ENCODE measurements around the gene PLOD2. TPM values are rescaled to one million over a fixed set of nuclear protein-coding genes. Genes with fewer than 3 reads are reported as not detected.

Gene PLOD2
- total and polyA plus RNA-seq, 2 donors (not counting 1 experiment from before 2014, with no cell fraction given) = not detected

GRCh38 chr3:146052791-146053310 is 108.1 kb downstream of the PLOD2 start:
- no peaks in the 10 kb centered on the region for H3K36me3 ChIP-seq (replicated peaks in 1 of 2; ENCODE audit: control extremely low read depth in 1 of 2, control insufficient read depth in 1 of 2, extremely low read depth in 1 of 2, insufficient read depth in 2 of 2, low read length in 1 of 2)
- no peak overlapping the region for H3K27ac ChIP-seq (ENCODE audit: low read length in 2 of 2)
- H3K4me1 ChIP-seq (ENCODE audit: control insufficient read depth in 2 of 2, insufficient read depth in 2 of 2, low read length in 2 of 2) = no peaks in the 10 kb centered on the region
- TF ChIP-seq CTCF (IDR thresholded peaks at IDR 0.05) (no peak), EZH2 (IDR thresholded peaks at IDR 0.05; ENCODE audit: borderline replicate concordance, insufficient read depth, low read depth, low read length, poor library complexity, severe bottlenecking) (no peak)
- CTCF ChIA-PET = interaction anchor here (1.2 kb wide), 1 partner anchor 12 kb away, joined by 4 read pairs; no protein-coding TSS in a partner anchor
- POLR2A ChIA-PET = no interaction called here
- H3K4me3 Mint-ChIP-seq = no peak overlapping the region
- H4K20me1 ChIP-seq (ENCODE audit: control insufficient read depth, insufficient read depth, low read length, poor library complexity, severe bottlenecking) = no peaks in the 10 kb centered on the region
- H3K4me3 ChIP-seq (ENCODE audit: control extremely low read depth in 1 of 5, extremely low read depth in 1 of 5, insufficient read depth in 1 of 5, low read depth in 2 of 5, low read length in 4 of 5) = no peak overlapping the region
- H3K9me3 ChIP-seq (ENCODE audit: control extremely low read depth in 1 of 3, control insufficient read depth in 2 of 3, insufficient read depth in 1 of 3, low read length in 2 of 3) = no peaks in the 10 kb centered on the region
- DNase-seq (no peak), ATAC-seq (ENCODE audit: low read depth) (no peak)
- WGBS (ENCODE audit: insufficient coverage) = 67% methylated on average over 1 of the region's 6 CpGs
- H3K79me2 ChIP-seq (ENCODE audit: control insufficient read depth, insufficient read depth, low read length) = no peaks in the 10 kb centered on the region
- no peak overlapping the region for H3K9ac ChIP-seq (ENCODE audit: low read length)
- H2AFZ ChIP-seq (ENCODE audit: insufficient read depth, low read depth, low read length, poor library complexity, severe bottlenecking) = no peak overlapping the region
- H3K27me3 Mint-ChIP-seq = no peaks in the 10 kb centered on the region
- H3K4me2 ChIP-seq (replicated peaks; ENCODE audit: low read depth, low read length, poor library complexity, severe bottlenecking) = no peak overlapping the region
- intact Hi-C loops (cut with micrococcal nuclease) = no loop called here
- no peaks in the 10 kb centered on the region for H3K27me3 ChIP-seq (replicated peaks in 1 of 4; ENCODE audit: control extremely low read depth in 1 of 4, control insufficient read depth in 3 of 4, insufficient read depth in 4 of 4, low read length in 3 of 4)
- no peaks in the 10 kb centered on the region for H3K9me3 Mint-ChIP-seq (ENCODE audit: insufficient read depth)
- H3K27ac Mint-ChIP-seq = no peak overlapping the region
- no peaks in the 10 kb centered on the region for H3K4me1 Mint-ChIP-seq

- CTCF ChIA-PET = interaction anchor here (1.2 kb wide), 1 partner anchor 13 kb away, joined by 4 read pairs; no protein-coding TSS in a partner anchor
- no peak overlapping the region for H3K27ac Mint-ChIP-seq
Measured at GRCh38 chr3:146052056-146052790, 108.8 kb downstream of the PLOD2 start.

More at GRCh38 chr3:146052056-146052790, 108.8 kb downstream of the PLOD2 start:
- Histone ChIP-seq H3K9me3 (ENCODE audit: control extremely low read depth in 1 of 3, control insufficient read depth in 2 of 3, insufficient read depth in 1 of 3, low read length in 2 of 3) (no peaks in the 10 kb centered on the region), H3K9ac (ENCODE audit: low read length) (no peak overlapping the region), H2AFZ (ENCODE audit: insufficient read depth, low read depth, low read length, poor library complexity, severe bottlenecking) (no peak overlapping the region), H3K4me2 (replicated peaks; ENCODE audit: low read depth, low read length, poor library complexity, severe bottlenecking) (no peak overlapping the region), H3K36me3 (replicated peaks in 1 of 2; ENCODE audit: control extremely low read depth in 1 of 2, control insufficient read depth in 1 of 2, extremely low read depth in 1 of 2, insufficient read depth in 2 of 2, low read length in 1 of 2) (no peaks in the 10 kb centered on the region), H3K4me1 (ENCODE audit: control insufficient read depth in 2 of 2, insufficient read depth in 2 of 2, low read length in 2 of 2) (no peaks in the 10 kb centered on the region), H4K20me1 (ENCODE audit: control insufficient read depth, insufficient read depth, low read length, poor library complexity, severe bottlenecking) (no peaks in the 10 kb centered on the region), H3K79me2 (ENCODE audit: control insufficient read depth, insufficient read depth, low read length) (no peaks in the 10 kb centered on the region), H3K4me3 (ENCODE audit: control extremely low read depth in 1 of 5, extremely low read depth in 1 of 5, insufficient read depth in 1 of 5, low read depth in 2 of 5, low read length in 4 of 5) (no peak overlapping the region), H3K27me3 (replicated peaks in 1 of 4; ENCODE audit: control extremely low read depth in 1 of 4, control insufficient read depth in 3 of 4, insufficient read depth in 4 of 4, low read length in 3 of 4) (no peaks in the 10 kb centered on the region), H3K27ac (ENCODE audit: low read length in 2 of 2) (no peak overlapping the region)
- TF ChIP-seq EZH2 (IDR thresholded peaks at IDR 0.05; ENCODE audit: borderline replicate concordance, insufficient read depth, low read depth, low read length, poor library complexity, severe bottlenecking) (no peak), CTCF (IDR thresholded peaks at IDR 0.05) (no peak)
- Mint-ChIP-seq H3K4me3 (no peak overlapping the region), H3K4me1 (no peaks in the 10 kb centered on the region), H3K9me3 (ENCODE audit: insufficient read depth) (no peaks in the 10 kb centered on the region), H3K27me3 (no peaks in the 10 kb centered on the region)
- WGBS (ENCODE audit: insufficient coverage) = no CpG with 5 or more reads among the region's 2 CpGs
- intact Hi-C loops (cut with micrococcal nuclease) = no loop called here
- ATAC-seq (ENCODE audit: low read depth) = no peak
- DNase-seq = no peak
- POLR2A ChIA-PET = no interaction called here
